Large intestine (tissue), 3 donors: Measurements from ENCODE around the gene GNMT. TPM values are rescaled to one million over a fixed set of nuclear protein-coding genes. Genes with fewer than 3 reads are reported as not detected.

Experiments
- DNase-seq, 2 donors: peaks; one replicate each; pipeline versions ENCODE4 v3.0.0 to v3.0.0-alpha.2; 2013
- H3K27ac ChIP-seq: one replicate; pipeline ENCODE4 v1.5.1; 2013; ENCODE audit warnings: low read length
- H3K27me3 ChIP-seq: 2 replicates; pipeline ENCODE4 v1.6.1; 2013; ENCODE audit warnings: low read length; ENCODE audit not compliant: control insufficient read depth, insufficient read depth
- H3K36me3 ChIP-seq: 2 replicates; pipeline ENCODE4 v1.6.1; 2013; ENCODE audit warnings: low read length; ENCODE audit not compliant: control insufficient read depth, insufficient read depth
- H3K4me1 ChIP-seq: one replicate; pipeline ENCODE4 v1.6.1; 2013; ENCODE audit warnings: low read length; ENCODE audit not compliant: control insufficient read depth, insufficient read depth
- H3K4me3 ChIP-seq: one replicate; pipeline ENCODE4 v1.5.1; 2013; ENCODE audit warnings: low read length
- H3K9me3 ChIP-seq: one replicate; pipeline ENCODE4 v1.6.1; 2013; ENCODE audit warnings: mild to moderate bottlenecking, low read depth, low read length, moderate library complexity; ENCODE audit not compliant: control insufficient read depth
- WGBS: methylation state at CpG from one replicate; pipeline ENCODE4 v1.1.5; 2013; ENCODE audit warnings: low lambda C conversion rate; ENCODE audit not compliant: insufficient coverage; 5-methylcytosine and 5-hydroxymethylcytosine counted together
- polyA plus RNA-seq: library from polyadenylated mRNA; unstranded; fragments of 120-200 nt; gene quantifications from one replicate; pipeline ENCODE4 v1.2.1, GENCODE V29; 2013

The GNMT gene
- polyA plus RNA-seq, 1 donor: 0.54 TPM

GRCh38 chr6:42974919-42975505 is 14.5 kb downstream of the GNMT start:
- no peak overlapping the region for H3K4me3 ChIP-seq
- peaks cover 21% of the 10 kb centered on the region for H3K36me3 ChIP-seq
- H3K9me3 ChIP-seq: no peaks in the 10 kb centered on the region
- H3K27me3 ChIP-seq: no peaks in the 10 kb centered on the region
- no peak overlapping the region for H3K27ac ChIP-seq
- no peak for DNase-seq
- H3K4me1 ChIP-seq: peaks cover 14% of the 10 kb centered on the region
- no CpG with 5 or more reads among the region's 5 CpGs for WGBS

- WGBS: no CpG with 5 or more reads among the region's 28 CpGs
- Histone ChIP-seq H3K36me3 (peaks cover 12% of the 10 kb centered on the region), H3K4me3 (peak overlapping the region; percentile 84), H3K27ac (peak overlapping the region; percentile 89), H3K4me1 (peaks cover 15% of the 10 kb centered on the region), H3K9me3 (no peaks in the 10 kb centered on the region), H3K27me3 (no peaks in the 10 kb centered on the region)
- peak in 1 of 2 donors; percentile 55 for DNase-seq
Observed at GRCh38 chr6:42978487-42978838, 17.9 kb downstream of the GNMT start.

GRCh38 chr6:42978839-42979522 is 18.4 kb downstream of the GNMT start, which contains the start of gene PEX6:
TSS of gene PEX6 (minus strand) at chr6:42979181. CDS start at chr6:42979150, 31 bp downstream.
- peak; percentile 72 to 91 for DNase-seq
- no peaks in the 10 kb centered on the region for H3K9me3 ChIP-seq
- H3K27ac ChIP-seq: peak within 1 kb of the TSS; percentile 89
- H3K4me3 ChIP-seq: peak within 1 kb of the TSS; percentile 84
- peaks cover 19% of the 10 kb centered on the region for H3K4me1 ChIP-seq
- 0% methylated on average over 9 of the region's 59 CpGs for WGBS
- H3K27me3 ChIP-seq: no peaks in the 10 kb centered on the region
- H3K36me3 ChIP-seq: peaks cover 8% of the 10 kb centered on the region

- no CpG with 5 or more reads among the region's 9 CpGs for WGBS
- Histone ChIP-seq H3K27ac (peak overlapping the region; percentile 89), H3K4me1 (peaks cover 20% of the 10 kb centered on the region), H3K4me3 (peak overlapping the region; percentile 84), H3K27me3 (no peaks in the 10 kb centered on the region), H3K9me3 (no peaks in the 10 kb centered on the region), H3K36me3 (peaks cover 7% of the 10 kb centered on the region)
- DNase-seq: no peak
Observed at GRCh38 chr6:42979523-42980177, 19.1 kb downstream of the GNMT start.

- no peaks in the 10 kb centered on the region for H3K27me3 ChIP-seq
- H3K4me3 ChIP-seq: no peak overlapping the region
- H3K27ac ChIP-seq: no peak overlapping the region
- H3K36me3 ChIP-seq: peaks cover 2% of the 10 kb centered on the region
- H3K4me1 ChIP-seq: peaks cover 37% of the 10 kb centered on the region
- no peaks in the 10 kb centered on the region for H3K9me3 ChIP-seq
- DNase-seq: no peak
- WGBS: 92% methylated on average over 2 of the region's 5 CpGs
Observed at GRCh38 chr6:42981836-42982235, 21.3 kb downstream of the GNMT start.

GRCh38 chr6:42984001-42984923 is 23.7 kb downstream of the GNMT start, which contains the start of gene PPP2R5D:
TSS of gene PPP2R5D (plus strand) at chr6:42984570. CDS start at chr6:42984678, 108 bp downstream.
- peak; percentile 98 to 99 for DNase-seq
- Histone ChIP-seq H3K4me1 (peaks cover 50% of the 10 kb centered on the region), H3K36me3 (peaks cover 12% of the 10 kb centered on the region), H3K4me3 (peak within 1 kb of the TSS; percentile 75), H3K27ac (peak within 1 kb of the TSS; percentile 88), H3K9me3 (no peaks in the 10 kb centered on the region), H3K27me3 (no peaks in the 10 kb centered on the region)
- WGBS: no CpG with 5 or more reads among the region's 59 CpGs

GRCh38 chr6:42984924-42985475 is 24.4 kb downstream of the GNMT start:
- H3K9me3 ChIP-seq: no peaks in the 10 kb centered on the region
- no peaks in the 10 kb centered on the region for H3K27me3 ChIP-seq
- peaks cover 47% of the 10 kb centered on the region for H3K4me1 ChIP-seq
- H3K27ac ChIP-seq: peak overlapping the region; percentile 69
- peak overlapping the region; percentile 75 for H3K4me3 ChIP-seq
- 0% methylated on average over 1 of the region's 13 CpGs for WGBS
- peak in 1 of 2 donors; percentile 24 for DNase-seq
- H3K36me3 ChIP-seq: peaks cover 16% of the 10 kb centered on the region

- WGBS: 0% methylated on average over 1 of the region's 5 CpGs
- Histone ChIP-seq H3K27ac (peak overlapping the region; percentile 85), H3K4me1 (peaks cover 59% of the 10 kb centered on the region), H3K27me3 (no peaks in the 10 kb centered on the region), H3K36me3 (peaks cover 31% of the 10 kb centered on the region), H3K9me3 (no peaks in the 10 kb centered on the region), H3K4me3 (no peak overlapping the region)
- no peak for DNase-seq
Observed at GRCh38 chr6:42987533-42988451, 27.2 kb downstream of the GNMT start.

GRCh38 chr6:42988486-42989020 is 28.0 kb downstream of the GNMT start:
- Histone ChIP-seq H3K4me3 (no peak overlapping the region), H3K27me3 (no peaks in the 10 kb centered on the region), H3K27ac (peak overlapping the region; percentile 85), H3K4me1 (peaks cover 59% of the 10 kb centered on the region), H3K36me3 (peaks cover 31% of the 10 kb centered on the region), H3K9me3 (no peaks in the 10 kb centered on the region)
- peak in 1 of 2 donors; percentile 44 for DNase-seq
- no CpG with 5 or more reads among the region's 1 CpG for WGBS
